Coronary artery (tissue), 2 donors: ENCODE data around the gene AKAP13.
"Not testable (repeated sequence)": the region's sequence is repeated elsewhere in the genome, so short reads cannot be mapped to it uniquely, and the experiment has no call there.

Source experiments
- DNase-seq: peaks from one replicate; pipeline ENCODE4 v3.0.0-alpha.2; 2017; ENCODE audit warnings: low spot score
- H3K27ac ChIP-seq, 2 donors: fragments of 200-600 bp; sonication (generic); one replicate each; pipeline ENCODE4 v1.5.1; 2016 to 2019
- H3K4me3 ChIP-seq: fragments of 200-600 bp; sonication (generic); 2 replicates; pipeline ENCODE4 v1.5.1; 2016; ENCODE audit warnings: mild to moderate bottlenecking, moderate library complexity
- CTCF ChIP-seq: fragments of 200-600 bp; sonication (generic); IDR thresholded peaks from one replicate; pipeline ENCODE4 v1.5.1; 2019; ENCODE audit warnings: antibody characterized with exemption

Gene AKAP13

GRCh38 chr15:85429522-85429921 lies 49.1 kb downstream of the AKAP13 start:
- no peak overlapping the region for H3K27ac ChIP-seq
- no peak for DNase-seq
- no peak overlapping the region for H3K4me3 ChIP-seq
- TF ChIP-seq CTCF: no peak

GRCh38 chr15:85430406-85431204 lies 50.2 kb downstream of the AKAP13 start:
- no peak for TF ChIP-seq CTCF
- Histone ChIP-seq H3K4me3 (no peak overlapping the region), H3K27ac (no peak overlapping the region)
- DNase-seq: no peak

GRCh38 chr15:85439996-85440395 lies 59.6 kb downstream of the AKAP13 start:
- Histone ChIP-seq H3K27ac (no peak overlapping the region), H3K4me3 (no peak overlapping the region)
- no peak for DNase-seq
- TF ChIP-seq CTCF: no peak

GRCh38 chr15:85440451-85440850 lies 60.0 kb downstream of the AKAP13 start:
- H3K27ac ChIP-seq: no peak overlapping the region
- no peak for TF ChIP-seq CTCF
- DNase-seq: no peak
- H3K4me3 ChIP-seq: no peak overlapping the region

- DNase-seq, H3K27ac ChIP-seq, H3K4me3 ChIP-seq: not testable (repeated sequence)
Observed at GRCh38 chr15:85441854-85442253, 61.5 kb downstream of the AKAP13 start.

- Histone ChIP-seq H3K4me3 (no peak overlapping the region), H3K27ac (no peak overlapping the region)
- DNase-seq: no peak
- no peak for TF ChIP-seq CTCF
Observed at GRCh38 chr15:85443046-85443445, 62.6 kb downstream of the AKAP13 start.

GRCh38 chr15:85443593-85444087 lies 63.2 kb downstream of the AKAP13 start:
- TF ChIP-seq CTCF: no peak
- no peak overlapping the region for H3K27ac ChIP-seq
- DNase-seq: no peak
- H3K4me3 ChIP-seq: no peak overlapping the region
